Type B pancreatic cell (in vitro differentiated cells): ENCODE results near the gene LYAR. TPM values are rescaled to one million over a fixed set of nuclear protein-coding genes. Genes with fewer than 3 reads are reported as not detected.
"Not testable (repeated sequence)": the region's sequence is repeated elsewhere in the genome, so short reads cannot be mapped to it uniquely, and the experiment has no call there.

Experiments
- DNase-seq: peaks from one replicate; pipeline ENCODE4 v3.0.0; 2021; ENCODE audit warnings: mixed read lengths; ENCODE audit not compliant: unreplicated experiment; ENCODE audit errors: extremely low spot score
- H3K27ac Mint-ChIP-seq: 2 replicates; pipeline ENCODE4 v1.8.0; 2021; ENCODE audit warnings: mild to moderate bottlenecking, mixed read lengths
- H3K27me3 Mint-ChIP-seq: 2 replicates; pipeline ENCODE4 v1.8.0; 2021; ENCODE audit warnings: mixed read lengths
- H3K36me3 Mint-ChIP-seq: 2 replicates; pipeline ENCODE4 v1.8.0; 2021; ENCODE audit warnings: mixed read lengths
- H3K4me1 Mint-ChIP-seq: one replicate; pipeline ENCODE4 v1.8.0; 2021; ENCODE audit warnings: mixed read lengths; ENCODE audit not compliant: unreplicated experiment
- H3K4me3 Mint-ChIP-seq: 2 replicates; pipeline ENCODE4 v1.8.0; 2021; ENCODE audit warnings: mild to moderate bottlenecking, mixed read lengths
- H3K9me3 Mint-ChIP-seq: 2 replicates; pipeline ENCODE4 v1.8.0; 2021; ENCODE audit warnings: mixed read lengths
- CTCF ChIP-seq: fragments of 200-600 bp; sonication (generic); conservative IDR thresholded peaks from 2 replicates; pipeline ENCODE4 v1.5.0; 2021; ENCODE audit warnings: antibody characterized with exemption, mild to moderate bottlenecking
- total RNA-seq: library from RNA; stranded (reverse); gene quantifications from 2 replicates; pipeline ENCODE4 v1.2.1, GENCODE V29; 2021; ENCODE audit warnings: low replicate concordance

The LYAR gene
- total RNA-seq, 1 donor from 2014 or later = 18.6 TPM

- peaks cover 11% of the 10 kb centered on the region for H3K27me3 Mint-ChIP-seq
- H3K4me3 Mint-ChIP-seq = peak overlapping the region; percentile 54
- H3K4me1 Mint-ChIP-seq = peaks cover 14% of the 10 kb centered on the region
- H3K27ac Mint-ChIP-seq = peak overlapping the region; percentile 33
- no peak for DNase-seq
- no peaks in the 10 kb centered on the region for H3K36me3 Mint-ChIP-seq
- TF ChIP-seq CTCF = no peak
- H3K9me3 Mint-ChIP-seq = no peaks in the 10 kb centered on the region
Measured at GRCh38 chr4:4259484-4260100, 30.4 kb downstream of the LYAR start.

- H3K36me3 Mint-ChIP-seq = not testable (repeated sequence)
Measured at GRCh38 chr4:4257705-4258104, 32.2 kb downstream of the LYAR start.

GRCh38 chr4:4256799-4257198 is 33.2 kb downstream of the LYAR start:
- Mint-ChIP-seq H3K9me3 (no peaks in the 10 kb centered on the region), H3K4me3 (no peak overlapping the region), H3K4me1 (peaks cover 14% of the 10 kb centered on the region), H3K36me3 (no peaks in the 10 kb centered on the region), H3K27me3 (peaks cover 15% of the 10 kb centered on the region), H3K27ac (no peak overlapping the region)
- DNase-seq = no peak
- no peak for TF ChIP-seq CTCF

More at GRCh38 chr4:4257705-4258104, 32.2 kb downstream of the LYAR start:
- H3K4me1 Mint-ChIP-seq = peaks cover 14% of the 10 kb centered on the region
- peaks cover 15% of the 10 kb centered on the region for H3K27me3 Mint-ChIP-seq
- not testable (repeated sequence) for DNase-seq, H3K4me3 Mint-ChIP-seq, H3K27ac Mint-ChIP-seq, H3K9me3 Mint-ChIP-seq

GRCh38 chr4:4254666-4255065 is 35.3 kb downstream of the LYAR start:
- no peak for TF ChIP-seq CTCF
- Mint-ChIP-seq H3K9me3 (no peaks in the 10 kb centered on the region), H3K36me3 (no peaks in the 10 kb centered on the region), H3K27ac (no peak overlapping the region), H3K27me3 (peaks cover 15% of the 10 kb centered on the region), H3K4me1 (peaks cover 12% of the 10 kb centered on the region), H3K4me3 (no peak overlapping the region)
- no peak for DNase-seq

GRCh38 chr4:4254199-4254598 is 35.8 kb downstream of the LYAR start:
- no peak overlapping the region for H3K27ac Mint-ChIP-seq
- H3K4me1 Mint-ChIP-seq = peaks cover 9% of the 10 kb centered on the region
- no peak for TF ChIP-seq CTCF
- no peaks in the 10 kb centered on the region for H3K9me3 Mint-ChIP-seq
- H3K4me3 Mint-ChIP-seq = no peak overlapping the region
- DNase-seq = no peak
- H3K36me3 Mint-ChIP-seq = no peaks in the 10 kb centered on the region
- H3K27me3 Mint-ChIP-seq = peaks cover 15% of the 10 kb centered on the region

- no peak for DNase-seq
- no peaks in the 10 kb centered on the region for H3K9me3 Mint-ChIP-seq
- H3K36me3 Mint-ChIP-seq = peaks cover 7% of the 10 kb centered on the region
- peaks cover 4% of the 10 kb centered on the region for H3K27me3 Mint-ChIP-seq
- peak overlapping the region; percentile 2 for H3K27ac Mint-ChIP-seq
- H3K4me1 Mint-ChIP-seq = peaks cover 18% of the 10 kb centered on the region
- H3K4me3 Mint-ChIP-seq = peak overlapping the region; percentile 45
- no peak for TF ChIP-seq CTCF
Measured at GRCh38 chr4:4249866-4250265, 40.1 kb downstream of the LYAR start.

- not testable (repeated sequence) for H3K27me3 Mint-ChIP-seq, H3K9me3 Mint-ChIP-seq, H3K36me3 Mint-ChIP-seq, DNase-seq
- peak overlapping the region; percentile 98 for H3K4me3 Mint-ChIP-seq
- H3K4me1 Mint-ChIP-seq = peaks cover 18% of the 10 kb centered on the region
- peak overlapping the region; percentile 99 for H3K27ac Mint-ChIP-seq
Measured at GRCh38 chr4:4249342-4249741, 40.6 kb downstream of the LYAR start.
